GM12878 (cell line): Measurements from ENCODE around the gene RAP1GAP2. TPM values are rescaled to one million over a fixed set of nuclear protein-coding genes. Genes with fewer than 3 reads are reported as not detected.

ENCODE experiments used
- ATAC-seq: fragments of 200-7000 bp; cut with Tn5 transposase; 3 replicates; pipeline ENCODE4 v1.9.1; 2020; ENCODE audit warnings: mild to moderate bottlenecking, moderate library complexity
- BruUV-seq: library from RNA; stranded (reverse); fragments of 400-500 nt; replicated peaks from 2 replicates; lab custom pipeline; 2021; lab: Mats Ljungman, UMichigan
- CTCF ChIA-PET: fragments of 300-600 bp; sonication (Branson Sonifier 250); formaldehyde crosslinking; extraction: SDS; loops from one replicate; lab custom pipeline; 2021; ENCODE audit warnings: inconsistent platforms; lab: Yijun Ruan, JAX
- POLR2A ChIA-PET: fragments of 350-600 bp; formaldehyde crosslinking; extraction: SDS; loops from one replicate; lab custom pipeline; 2021; ENCODE audit warnings: inconsistent platforms; lab: Charles Lee
- RAD21 ChIA-PET: fragments of 300-600 bp; sonication (Branson Sonifier 250); formaldehyde crosslinking; loops from one replicate; lab custom pipeline; 2023; ENCODE audit warnings: antibody characterized with exemption; ENCODE audit not compliant: unreplicated experiment; lab: Charles Lee
- SMC1A ChIA-PET: fragments of 300-600 bp; sonication (Branson Sonifier 250); formaldehyde crosslinking; loops from one replicate; lab custom pipeline; 2023; ENCODE audit not compliant: unreplicated experiment, uncharacterized antibody; lab: Charles Lee
- DNase-seq: peaks from one replicate; pipeline ENCODE4 v3.0.0-alpha.2; 2011; ENCODE audit warnings: low read depth, low spot score
- FAIRE-seq: peaks from 3 replicates; lab custom pipeline; 2011; peaks lifted over from hg19 to GRCh38; lab: Jason Lieb, UNC
- H2AFZ ChIP-seq: 2 replicates; pipeline ENCODE4 v1.6.0; 2011; ENCODE audit warnings: low read depth, low read length, control low read depth; ENCODE audit not compliant: control insufficient read depth
- H3K27ac ChIP-seq: 2 replicates; pipeline ENCODE4 v1.5.1; 2011; ENCODE audit warnings: control low read depth; ENCODE audit not compliant: control insufficient read depth, insufficient read depth
- H3K27me3 ChIP-seq, 2 experiments: replicated peaks in 1 of 2; 2 replicates each; pipeline versions ENCODE4 v1.6.0 to v1.6.1; 2011; ENCODE audit warnings: low read length in 1 of 2; ENCODE audit not compliant: control insufficient read depth in 2 of 2, insufficient read depth in 2 of 2
- H3K36me3 ChIP-seq, 2 experiments: 2 replicates each; pipeline ENCODE4 v1.5.1; 2011; ENCODE audit warnings: low read length in 1 of 2; ENCODE audit not compliant: control insufficient read depth in 2 of 2, insufficient read depth in 2 of 2
- H3K4me1 ChIP-seq: 2 replicates; pipeline ENCODE4 v1.6.1; 2011; ENCODE audit warnings: mild to moderate bottlenecking, low read length, moderate library complexity, mixed read lengths; ENCODE audit not compliant: control insufficient read depth, insufficient read depth
- H3K4me2 ChIP-seq: 2 replicates; pipeline ENCODE4 v1.6.0; 2011; ENCODE audit warnings: control low read depth; ENCODE audit not compliant: control insufficient read depth, insufficient read depth
- H3K4me3 ChIP-seq: fragments of 200-600 bp; sonication (generic); 2 replicates; pipeline ENCODE4 v1.5.1; 2016
- H3K79me2 ChIP-seq: 2 replicates; pipeline ENCODE4 v1.6.0; 2011; ENCODE audit warnings: low read length; ENCODE audit not compliant: control insufficient read depth, insufficient read depth
- H3K9ac ChIP-seq: 2 replicates; pipeline ENCODE4 v1.8.0; 2011; ENCODE audit warnings: low read length, control low read depth, mixed read lengths; ENCODE audit not compliant: control insufficient read depth, insufficient read depth
- H3K9me3 ChIP-seq: replicated peaks from 3 replicates; pipeline ENCODE4 v1.5.1; 2011; ENCODE audit warnings: mild to moderate bottlenecking, low read length; ENCODE audit not compliant: control insufficient read depth, insufficient read depth
- H4K20me1 ChIP-seq: 2 replicates; pipeline ENCODE4 v1.6.0; 2011; ENCODE audit not compliant: control insufficient read depth, insufficient read depth
- BRCA1 ChIP-seq: IDR thresholded peaks from 2 replicates; pipeline ENCODE4 v1.6.1; 2011; ENCODE audit warnings: low read depth, low read length, improper control_type of control experiment
- ELK1 ChIP-seq: IDR thresholded peaks from 2 replicates; pipeline ENCODE4 v1.6.1; 2012; ENCODE audit warnings: low read depth, low read length, improper control_type of control experiment
- ESRRA ChIP-seq: IDR thresholded peaks from 2 replicates; pipeline ENCODE4 v1.6.1; 2012; ENCODE audit warnings: mild to moderate bottlenecking, low read length, improper control_type of control experiment
- NFYA ChIP-seq: IDR thresholded peaks from 2 replicates; pipeline ENCODE4 v1.6.1; 2011; ENCODE audit warnings: low read depth, mild to moderate bottlenecking, low read length, improper control_type of control experiment, borderline replicate concordance
- PKNOX1 ChIP-seq: fragments of 450-650 bp; IDR thresholded peaks from 2 replicates; pipeline ENCODE4 v1.6.1; 2016; ENCODE audit warnings: mild to moderate bottlenecking
- POLR2AphosphoS5 ChIP-seq: IDR thresholded peaks from 2 replicates; pipeline ENCODE4 v1.6.1; 2011; ENCODE audit warnings: mild to moderate bottlenecking, low read length, inconsistent platforms
- SIN3A ChIP-seq: IDR thresholded peaks from 2 replicates; pipeline ENCODE4 v1.6.1; 2012; ENCODE audit warnings: low read depth, low read length, improper control_type of control experiment
- TAF1 ChIP-seq: IDR thresholded peaks from 2 replicates; pipeline ENCODE4 v1.6.1; 2011; ENCODE audit warnings: mild to moderate bottlenecking, low read depth, low read length, borderline replicate concordance
- WGBS: methylation state at CpG from one replicate; pipeline ENCODE4 v1.1.6; 2016; ENCODE audit warnings: low lambda C conversion rate; ENCODE audit not compliant: insufficient replicate concordance, insufficient coverage; ENCODE audit errors: missing lambda C conversion rate; 5-methylcytosine and 5-hydroxymethylcytosine counted together
- in situ Hi-C: fragments of 300-500 bp; cut with MboI; formaldehyde crosslinking; loops from 9 replicates; pipeline ENCODE4 v1.14.3; 2018; ENCODE audit warnings: mixed read lengths
- intact Hi-C: fragments of 100-400 bp; cut with micrococcal nuclease; formaldehyde crosslinking; loops from one replicate; pipeline ENCODE4 v1.14.2; 2022; ENCODE audit not compliant: unreplicated experiment
- polyA plus RNA-seq, 11 experiments: library from polyadenylated mRNA; depleted of rRNA in 4 of 11; unstranded in 6 of 11; stranded (reverse) in 5 of 11; fragments of >200 nt; fragmentation: Nextera tagmentation in 4 of 11; fragmentation: Illumina TruSeq in 1 of 11; extraction: Ambion mirVana in 4 of 11; extraction: Trizol in 1 of 11; gene quantifications; 1 replicate in 1 of 11; 2 replicates in 10 of 11; pipeline versions ENCODE4 v1.2.1 to v1.2.3, GENCODE V29; 2011 to 2016; ENCODE audit warnings: inconsistent platforms in 2 of 11, missing spikeins in 2 of 11, low read depth in 1 of 11
- total RNA-seq, 4 experiments: library from RNA; depleted of rRNA in 3 of 4; stranded (reverse); fragments of >200 nt in 3 of 4; fragmentation: Illumina TruSeq in 1 of 4; extraction: Trizol in 1 of 4; gene quantifications; 2 replicates each; pipeline versions ENCODE4 v1.2.1 to v1.2.3, GENCODE V29; 2013 to 2021

The RAP1GAP2 gene
- total and polyA plus RNA-seq, 10 of the 15 experiments (the other 5 are each of a cell fraction or from before 2014, with no cell fraction given), result 0.03 to 0.95 (median 0.49) TPM; not detected in 2

GRCh38 chr17:2926019-2926650, 129.9 kb downstream of the RAP1GAP2 start:
- ChIA-PET RAD21 (no interaction called here), POLR2A (no interaction called here), SMC1A (interaction anchor here (0.8 kb wide), 1 partner anchor 27 kb away, joined by 3 read pairs; no protein-coding TSS in a partner anchor), CTCF (interaction anchor here (0.7 kb wide), 1 partner anchor 34 kb away, joined by 3 read pairs; no protein-coding TSS in a partner anchor)
- FAIRE-seq, result no peak
- ATAC-seq, result no peak
- TF ChIP-seq BRCA1 (no peak), SIN3A (no peak), ELK1 (no peak), TAF1 (no peak), NFYA (no peak), POLR2AphosphoS5 (no peak), PKNOX1 (no peak), ESRRA (no peak)
- H3K36me3 ChIP-seq, result no peaks in the 10 kb centered on the region
- WGBS, result 48% methylated on average over 13 of the region's 14 CpGs
- DNase-seq, result no peak
- no peaks in the 10 kb centered on the region for H3K4me1 ChIP-seq
- no peak overlapping the region for H3K4me3 ChIP-seq
- no peaks in the 10 kb centered on the region; a peak in 1 of 4 replicates for H3K27me3 ChIP-seq
- no peak overlapping the region for H2AFZ ChIP-seq
- in situ Hi-C loops (no loop called here), intact Hi-C loops (no loop called here)
- no TSS peak for BruUV-seq
- H4K20me1 ChIP-seq, result no peaks in the 10 kb centered on the region
- H3K79me2 ChIP-seq, result no peaks in the 10 kb centered on the region
- H3K9me3 ChIP-seq, result no peaks in the 10 kb centered on the region
- H3K4me2 ChIP-seq, result no peak overlapping the region
- no peak overlapping the region for H3K9ac ChIP-seq
- H3K27ac ChIP-seq, result no peak overlapping the region
